H1 (cell line): ENCODE measurements around the gene PDE8B. TPM values are rescaled to one million over a fixed set of nuclear protein-coding genes. Genes with fewer than 3 reads are reported as not detected.

ENCODE experiments used
- CTCF ChIA-PET: fragments of 300-600 bp; sonication (Branson Sonifier 250); formaldehyde crosslinking; loops from one replicate; lab custom pipeline; 2021; ENCODE audit not compliant: partially characterized antibody; lab: Charles Lee
- POLR2A ChIA-PET: fragments of 300-600 bp; sonication (Branson Sonifier 250); formaldehyde crosslinking; loops from one replicate; lab custom pipeline; 2021; ENCODE audit warnings: inconsistent platforms; ENCODE audit not compliant: partially characterized antibody; lab: Charles Lee
- DNase-seq, 2 experiments: peaks; one replicate each; pipeline versions ENCODE4 v3.0.0 to v3.0.0-alpha.2; 2010 to 2022; ENCODE audit warnings: low spot score in 2 of 2, low read depth in 1 of 2, mixed read lengths in 1 of 2
- FAIRE-seq: peaks from 2 replicates; lab custom pipeline; 2011; peaks lifted over from hg19 to GRCh38; lab: Jason Lieb, UNC
- H2AFZ ChIP-seq: 2 replicates; pipeline ENCODE4 v1.8.1; 2012; ENCODE audit warnings: low read length, inconsistent platforms
- H2AK5ac ChIP-seq: 2 replicates; pipeline ENCODE4 v1.6.1; 2013; ENCODE audit warnings: low read depth, low read length
- H2BK120ac ChIP-seq: replicated peaks from 2 replicates; pipeline ENCODE3; 2013; ENCODE audit warnings: low read depth, low read length, inconsistent platforms
- H2BK12ac ChIP-seq: 2 replicates; pipeline ENCODE4 v1.6.1; 2013; ENCODE audit warnings: low read depth, low read length
- H2BK15ac ChIP-seq: 2 replicates; pipeline ENCODE4 v1.6.1; 2013; ENCODE audit warnings: low read length
- H2BK20ac ChIP-seq: 2 replicates; pipeline ENCODE4 v1.6.1; 2013; ENCODE audit warnings: low read length
- H2BK5ac ChIP-seq: 2 replicates; pipeline ENCODE4 v1.6.1; 2013; ENCODE audit warnings: low read depth, low read length
- H3K14ac ChIP-seq: 2 replicates; pipeline ENCODE4 v1.6.1; 2013; ENCODE audit warnings: inconsistent platforms; ENCODE audit not compliant: insufficient read length
- H3K18ac ChIP-seq: 2 replicates; pipeline ENCODE4 v1.6.1; 2013; ENCODE audit warnings: low read length; ENCODE audit errors: extremely low read depth
- H3K23ac ChIP-seq: 2 replicates; pipeline ENCODE4 v1.6.1; 2013; ENCODE audit warnings: inconsistent platforms; ENCODE audit not compliant: insufficient read length
- H3K23me2 ChIP-seq: 2 replicates; pipeline ENCODE4 v1.6.1; 2013; ENCODE audit warnings: low read depth, low read length
- H3K27ac ChIP-seq: 2 replicates; pipeline ENCODE4 v1.6.1; 2011; ENCODE audit warnings: low read depth, low read length, inconsistent platforms
- H3K27me3 ChIP-seq, 4 experiments: replicated peaks in 1 of 4; 1 replicate in 1 of 4; 2 replicates in 3 of 4; pipeline versions ENCODE4 v1.6.1 to v1.8.1; 2011 to 2013; ENCODE audit warnings: low read length in 3 of 4, mild to moderate bottlenecking in 3 of 4, inconsistent platforms in 2 of 4, mixed read lengths in 2 of 4, moderate library complexity in 1 of 4; ENCODE audit not compliant: control insufficient read depth in 3 of 4, insufficient read depth in 3 of 4; ENCODE audit errors: extremely low read depth in 1 of 4
- H3K36me3 ChIP-seq, 4 experiments: 2 replicates each; pipeline versions ENCODE4 v1.6.1 to v1.8.1; 2011 to 2013; ENCODE audit warnings: mild to moderate bottlenecking in 4 of 4, low read length in 3 of 4, moderate library complexity in 2 of 4, control low read depth in 1 of 4, inconsistent platforms in 1 of 4; ENCODE audit not compliant: insufficient read depth in 4 of 4, control insufficient read depth in 2 of 4
- H3K4ac ChIP-seq: replicated peaks from 2 replicates; pipeline ENCODE3; 2013; ENCODE audit warnings: low read length, low read depth, mixed read lengths, inconsistent platforms; ENCODE audit not compliant: insufficient read length
- H3K4me1 ChIP-seq, 4 experiments: replicated peaks in 1 of 4; 1 replicate in 1 of 4; 2 replicates in 3 of 4; pipeline versions ENCODE4 v1.6.1 to v1.8.1; 2011 to 2013; ENCODE audit warnings: low read length in 3 of 4, inconsistent platforms in 2 of 4, mixed read lengths in 1 of 4; ENCODE audit not compliant: insufficient read depth in 4 of 4, control insufficient read depth in 3 of 4
- H3K4me2 ChIP-seq, 2 experiments: 2 replicates each; pipeline versions ENCODE4 v1.6.1 to v1.8.1; 2011 to 2013; ENCODE audit warnings: low read depth in 2 of 2, low read length in 2 of 2, control low read depth in 1 of 2, inconsistent platforms in 1 of 2, mild to moderate bottlenecking in 1 of 2; ENCODE audit not compliant: insufficient read depth in 1 of 2
- H3K4me3 ChIP-seq, 4 experiments: fragments of 200-600, 300-600 bp in 1 of 4; sonication (generic), shearing (Covaris generic), sonication (Bioruptor Twin) in 1 of 4; 2 replicates each; pipeline versions ENCODE4 v1.5.1 to v1.8.1; 2011 to 2016; ENCODE audit warnings: low read length in 4 of 4, low read depth in 3 of 4, control low read depth in 2 of 4, inconsistent platforms in 2 of 4, mild to moderate bottlenecking in 2 of 4, mixed read lengths in 1 of 4, moderate library complexity in 1 of 4; ENCODE audit not compliant: insufficient read depth in 2 of 4; ENCODE audit errors: extremely low read depth in 1 of 4
- H3K56ac ChIP-seq: replicated peaks from 2 replicates; pipeline ENCODE3; 2013; ENCODE audit warnings: low read depth, mild to moderate bottlenecking, mixed read lengths, low read length, inconsistent platforms; ENCODE audit not compliant: insufficient read length
- H3K79me1 ChIP-seq: 2 replicates; pipeline ENCODE4 v1.6.1; 2013; ENCODE audit warnings: low read depth, low read length, control low read depth
- H3K79me2 ChIP-seq, 2 experiments: 2 replicates each; pipeline versions ENCODE4 v1.6.1 to v1.8.1; 2012 to 2013; ENCODE audit warnings: low read length in 2 of 2, mild to moderate bottlenecking in 2 of 2, inconsistent platforms in 1 of 2; ENCODE audit not compliant: insufficient read depth in 2 of 2, control insufficient read depth in 1 of 2
- H3K9ac ChIP-seq, 4 experiments: replicated peaks in 1 of 4; 1 replicate in 1 of 4; 2 replicates in 3 of 4; pipeline versions ENCODE4 v1.6.1 to v1.8.1; 2011 to 2013; ENCODE audit warnings: low read depth in 3 of 4, low read length in 3 of 4, control low read depth in 2 of 4, mild to moderate bottlenecking in 2 of 4, moderate library complexity in 2 of 4, inconsistent platforms in 1 of 4; ENCODE audit errors: extremely low read depth in 1 of 4
- H3K9me3 ChIP-seq, 2 experiments: 2 replicates each; pipeline versions ENCODE4 v1.6.1 to v1.8.1; 2012 to 2013; ENCODE audit warnings: mild to moderate bottlenecking in 2 of 2, moderate library complexity in 2 of 2, control low read depth in 1 of 2, inconsistent platforms in 1 of 2, low read depth in 1 of 2, low read length in 1 of 2, mixed read lengths in 1 of 2; ENCODE audit not compliant: insufficient read depth in 2 of 2
- H4K20me1 ChIP-seq, 2 experiments: replicated peaks in 1 of 2; 2 replicates each; pipeline versions ENCODE3 to v1.8.1; 2011 to 2013; ENCODE audit warnings: inconsistent platforms in 2 of 2, low read length in 2 of 2, mild to moderate bottlenecking in 1 of 2; ENCODE audit not compliant: insufficient read depth in 2 of 2, control insufficient read depth in 1 of 2
- H4K5ac ChIP-seq: 2 replicates; pipeline ENCODE4 v1.6.1; 2013; ENCODE audit warnings: low read length, low read depth, mixed read lengths, inconsistent platforms; ENCODE audit not compliant: insufficient read length
- H4K8ac ChIP-seq: 2 replicates; pipeline ENCODE4 v1.8.0; 2013; ENCODE audit warnings: mild to moderate bottlenecking, moderate library complexity, low read length, inconsistent platforms; ENCODE audit not compliant: insufficient read depth; ENCODE audit errors: extremely low read depth
- H4K91ac ChIP-seq: replicated peaks from 2 replicates; pipeline ENCODE3; 2013; ENCODE audit warnings: low read length, mixed read lengths, inconsistent platforms; ENCODE audit not compliant: insufficient read length
- EGR1 ChIP-seq: IDR thresholded peaks from 2 replicates; pipeline ENCODE4 v1.6.1; 2011; ENCODE audit warnings: low read depth, low read length, borderline replicate concordance
- EP300 ChIP-seq, 2 experiments: IDR thresholded peaks; 1 replicate in 1 of 2; 2 replicates in 1 of 2; pipeline ENCODE4 v1.6.1; 2011 to 2012; ENCODE audit warnings: low read depth in 2 of 2, low read length in 2 of 2, mild to moderate bottlenecking in 2 of 2, borderline replicate concordance in 1 of 2, inconsistent platforms in 1 of 2, moderate library complexity in 1 of 2
- HDAC6 ChIP-seq: IDR thresholded peaks from one replicate; pipeline ENCODE4 v1.7.1; 2012; ENCODE audit warnings: low read depth, mild to moderate bottlenecking, inconsistent platforms, low read length, moderate library complexity
- KDM1A ChIP-seq: fragments of 200-600, 300-600 bp; sonication (generic); IDR thresholded peaks from 2 replicates; pipeline ENCODE4 v1.7.1; 2016; ENCODE audit warnings: mild to moderate bottlenecking, low read length, borderline replicate concordance
- MAFK ChIP-seq: IDR thresholded peaks from 2 replicates; pipeline ENCODE4 v1.6.1; 2012; ENCODE audit warnings: low read depth, mild to moderate bottlenecking, improper control_type of control experiment, low read length
- RFX5 ChIP-seq: IDR thresholded peaks from 2 replicates; pipeline ENCODE4 v1.6.1; 2011; ENCODE audit warnings: low read depth, low read length, improper control_type of control experiment, borderline replicate concordance
- SAP30 ChIP-seq: fragments of 300-600 bp; sonication (generic); IDR thresholded peaks from 2 replicates; pipeline ENCODE4 v1.7.1; 2012; ENCODE audit warnings: low read length, moderate library complexity, mild to moderate bottlenecking, inconsistent platforms; ENCODE audit not compliant: insufficient read depth, insufficient replicate concordance
- SP2 ChIP-seq: IDR thresholded peaks from 2 replicates; pipeline ENCODE4 v1.6.1; 2012; ENCODE audit warnings: mild to moderate bottlenecking, low read length, inconsistent platforms
- SP4 ChIP-seq: IDR thresholded peaks from 2 replicates; pipeline ENCODE4 v1.6.1; 2012; ENCODE audit warnings: low read length, inconsistent platforms
- TAF1 ChIP-seq: IDR thresholded peaks from 2 replicates; pipeline ENCODE4 v1.6.1; 2011; ENCODE audit warnings: mild to moderate bottlenecking, low read depth, low read length
- USF2 ChIP-seq: IDR thresholded peaks from 2 replicates; pipeline ENCODE4 v1.6.1; 2011; ENCODE audit warnings: low read length, improper control_type of control experiment
- WGBS, 2 experiments: shearing (Covaris generic) in 1 of 2; methylation state at CpG; one replicate each; pipeline versions ENCODE4 v1.1.6 to v1.1.7; 2013 to 2015; ENCODE audit warnings: low lambda C conversion rate in 2 of 2, mixed read lengths in 2 of 2, inconsistent platforms in 1 of 2, low coverage in 1 of 2, missing lambda C conversion rate in 1 of 2; ENCODE audit not compliant: insufficient replicate concordance in 2 of 2, insufficient coverage in 1 of 2, insufficient read length in 1 of 2; ENCODE audit errors: extremely low coverage in 1 of 2, missing lambda C conversion rate in 1 of 2; 5-methylcytosine and 5-hydroxymethylcytosine counted together
- polyA plus RNA-seq, 7 experiments: library from polyadenylated mRNA; depleted of rRNA in 3 of 7; stranded (reverse) in 5 of 7; unstranded in 2 of 7; fragments of >200 nt in 5 of 7; fragments of 200-250 nt in 2 of 7; gene quantifications; 1 replicate in 5 of 7; 2 replicates in 1 of 7; 4 replicates in 1 of 7; pipeline versions ENCODE4 v1.2.1 to v1.2.3, GENCODE V29; 2011 to 2013; ENCODE audit warnings: missing spikeins in 2 of 7, mixed read lengths in 2 of 7
- total RNA-seq: library from RNA; stranded (reverse); fragmentation: NEBNext Ultra II Directional; extraction: Animal tissue kit (Norgen Biotek cat#: 25700); gene quantifications from 2 replicates; pipeline ENCODE4 v1.2.1, GENCODE V29; 2021

Gene PDE8B
- total and polyA plus RNA-seq, 2 of the 8 experiments (the other 6 are each of a cell fraction or from before 2014, with no cell fraction given) = 0.32 to 1.1 TPM

GRCh38 chr5:77343165-77343564 is 132.7 kb downstream of the PDE8B start:
- 88% methylated on average over 3 of the region's 3 CpGs; no CpG with 5 or more reads in 1 of the 2 experiments for WGBS, 2 experiments

More at GRCh38 chr5:77343165-77343564, 132.7 kb downstream of the PDE8B start:
- no peaks in the 10 kb centered on the region for H3K9me3 ChIP-seq
- CTCF ChIA-PET = interaction anchor here (0.9 kb wide), 1 partner anchor 23 kb away, joined by 3 read pairs; no protein-coding TSS in a partner anchor
- no peaks in the 10 kb centered on the region for H3K79me2 ChIP-seq
- no peak overlapping the region for H3K9ac ChIP-seq
- H3K27ac ChIP-seq = no peak overlapping the region
- no peak overlapping the region for H2BK12ac ChIP-seq
- H3K4me2 ChIP-seq = no peak overlapping the region
- no peaks in the 10 kb centered on the region for H3K23me2 ChIP-seq
- H4K5ac ChIP-seq = no peak overlapping the region
- H2AK5ac ChIP-seq = no peak overlapping the region
- H3K27me3 ChIP-seq = no peaks in the 10 kb centered on the region
- H3K79me1 ChIP-seq = no peaks in the 10 kb centered on the region
- no peak overlapping the region for H3K23ac ChIP-seq
- peaks cover 0 to under 1% (median 0%) of the 10 kb centered on the region in 4 experiments; a peak in 1 of 7 replicates for H3K4me1 ChIP-seq
- TF ChIP-seq SP4 (no peak), RFX5 (no peak), SP2 (no peak), HDAC6 (no peak), MAFK (no peak), SAP30 (no peak), KDM1A (no peak), EP300 (IDR thresholded peaks at IDR 0.05; ENCODE audit: borderline replicate concordance in 1 of 2, low read depth in 2 of 2, low read length in 2 of 2) (no peak), USF2 (no peak), EGR1 (no peak), TAF1 (no peak)
- TF ChIP-seq, all 59 proteins: peak for 0
- no peak for DNase-seq
- H4K20me1 ChIP-seq = no peaks in the 10 kb centered on the region
- no peaks in the 10 kb centered on the region for H3K36me3 ChIP-seq
- no peak overlapping the region for H3K14ac ChIP-seq
- no peak overlapping the region for H2BK5ac ChIP-seq
- H3K4me3 ChIP-seq = no peak overlapping the region
- H2BK15ac ChIP-seq = no peak overlapping the region
- no peak overlapping the region for H2BK120ac ChIP-seq
- H4K91ac ChIP-seq = no peak overlapping the region
- no peak overlapping the region for H2AFZ ChIP-seq
- no peak overlapping the region for H4K8ac ChIP-seq
- H2BK20ac ChIP-seq = no peak overlapping the region
- H3K56ac ChIP-seq = no peak overlapping the region
- POLR2A ChIA-PET = no interaction called here
- no peak overlapping the region for H3K18ac ChIP-seq
- H3K4ac ChIP-seq = no peak overlapping the region
- FAIRE-seq = no peak
